SKM-1 (cell line): Measurements from ENCODE around the gene EIF4G3.

ENCODE experiments used
- DNase-seq: peaks from one replicate; lab custom pipeline; 2025; ENCODE audit not compliant: unreplicated experiment; lab: John Stamatoyannopoulos, UW

The EIF4G3 gene

DNA sequence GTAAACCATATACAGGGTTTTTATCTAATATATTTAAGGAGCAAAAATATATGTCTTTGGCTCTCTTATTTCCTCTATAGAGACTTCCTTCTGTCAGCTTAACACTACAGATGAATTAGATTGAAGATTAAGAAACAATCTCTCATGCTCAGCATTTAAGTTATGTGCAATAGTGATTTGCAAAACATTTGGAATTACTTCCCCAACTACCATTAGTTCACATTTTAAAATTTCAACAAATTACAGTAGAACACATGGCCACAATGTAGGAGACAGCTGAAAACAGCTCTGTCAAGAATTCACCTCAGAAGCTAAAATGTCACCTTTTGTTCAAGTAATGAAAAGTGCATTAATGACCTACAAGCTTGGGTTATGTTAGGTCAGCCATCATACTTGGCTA lies 177.9 kb downstream of the EIF4G3 start:
- no peak for DNase-seq

DNA sequence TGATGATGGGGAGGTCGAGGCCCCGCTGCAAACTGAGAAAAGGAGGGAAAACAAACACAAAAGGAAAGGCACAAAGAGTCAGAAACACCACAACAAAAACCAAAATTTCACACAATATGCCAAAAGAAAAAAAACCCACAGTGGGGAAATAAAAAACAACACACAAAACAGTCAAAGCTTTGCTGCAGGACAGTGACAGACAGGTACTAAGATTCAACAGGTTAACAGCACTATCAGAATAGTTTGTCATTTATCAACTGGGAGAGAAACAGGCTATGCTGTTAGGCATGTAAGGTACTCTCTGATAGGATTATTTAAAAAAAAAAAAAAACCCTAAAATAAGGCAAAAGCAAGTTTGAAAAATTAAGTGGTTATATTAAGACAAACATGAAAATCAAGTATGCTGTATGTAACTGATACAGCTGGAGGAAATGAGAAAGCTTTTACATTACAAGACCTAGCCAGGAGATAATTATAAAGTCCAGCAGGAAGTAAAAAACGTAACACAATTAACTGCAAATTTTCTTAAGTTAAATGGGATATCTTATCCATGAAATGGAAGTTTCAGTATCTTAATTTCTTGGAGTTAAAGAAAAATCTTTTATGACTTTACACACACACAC lies 179.0 kb downstream of the EIF4G3 start:
- no peak for DNase-seq

DNA sequence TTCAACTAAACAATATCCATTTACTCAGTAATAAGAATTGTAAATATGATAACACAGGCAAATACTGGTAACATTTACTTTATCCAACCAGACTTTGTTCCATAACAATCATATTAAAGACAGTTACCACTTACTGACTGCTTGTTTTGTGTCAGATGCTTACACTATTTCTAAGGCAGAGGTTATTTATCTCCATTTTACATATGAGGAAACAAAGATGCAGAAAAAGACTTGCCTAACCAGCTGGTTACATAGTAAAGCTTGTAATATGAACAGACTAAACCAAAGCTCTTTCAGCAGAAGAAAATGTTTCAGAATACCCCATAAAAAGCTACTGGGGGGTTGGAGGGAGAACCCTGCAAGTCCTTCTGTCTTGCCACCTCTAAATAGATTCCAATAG lies 180.1 kb downstream of the EIF4G3 start:
- DNase-seq = no peak

DNA sequence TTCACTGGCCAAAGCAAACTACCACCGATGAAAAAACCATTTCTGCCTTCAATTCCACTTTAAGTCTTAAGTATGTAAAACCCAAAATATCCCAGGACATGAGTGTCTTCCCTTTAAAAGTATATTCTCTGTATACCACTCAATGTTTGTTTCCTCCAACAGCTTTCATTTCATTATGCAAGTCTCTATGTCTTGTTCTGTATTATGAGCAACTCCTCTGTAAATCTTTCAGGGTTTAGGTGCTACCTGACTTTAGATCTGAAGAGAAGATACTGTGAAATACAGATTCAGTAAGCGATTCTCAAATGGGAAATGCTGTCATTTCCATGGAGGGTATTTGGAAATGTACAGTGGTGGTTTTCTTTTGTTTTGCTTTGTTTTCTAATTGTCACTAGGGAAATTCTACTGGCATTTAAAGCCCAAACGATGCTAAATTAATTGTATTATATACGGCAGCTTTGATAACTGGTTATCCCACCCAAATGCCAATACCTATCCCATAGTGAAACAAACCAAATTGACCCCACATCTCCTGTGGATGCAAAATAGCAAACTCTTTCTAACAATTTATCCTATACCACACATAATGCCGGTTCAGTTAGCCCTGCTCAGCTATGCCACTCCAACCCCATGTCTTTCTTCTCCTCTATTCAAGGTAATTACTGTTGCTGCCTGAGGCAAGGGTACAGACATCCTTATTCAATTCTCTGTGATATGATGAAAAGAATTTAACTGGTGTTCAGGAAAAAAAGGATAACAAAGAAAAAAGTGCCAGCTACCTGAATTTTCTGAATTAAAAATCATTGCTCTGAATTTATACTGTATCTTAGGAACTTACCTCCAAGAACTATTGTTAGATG lies 182.8 kb downstream of the EIF4G3 start:
- DNase-seq = no peak

DNA sequence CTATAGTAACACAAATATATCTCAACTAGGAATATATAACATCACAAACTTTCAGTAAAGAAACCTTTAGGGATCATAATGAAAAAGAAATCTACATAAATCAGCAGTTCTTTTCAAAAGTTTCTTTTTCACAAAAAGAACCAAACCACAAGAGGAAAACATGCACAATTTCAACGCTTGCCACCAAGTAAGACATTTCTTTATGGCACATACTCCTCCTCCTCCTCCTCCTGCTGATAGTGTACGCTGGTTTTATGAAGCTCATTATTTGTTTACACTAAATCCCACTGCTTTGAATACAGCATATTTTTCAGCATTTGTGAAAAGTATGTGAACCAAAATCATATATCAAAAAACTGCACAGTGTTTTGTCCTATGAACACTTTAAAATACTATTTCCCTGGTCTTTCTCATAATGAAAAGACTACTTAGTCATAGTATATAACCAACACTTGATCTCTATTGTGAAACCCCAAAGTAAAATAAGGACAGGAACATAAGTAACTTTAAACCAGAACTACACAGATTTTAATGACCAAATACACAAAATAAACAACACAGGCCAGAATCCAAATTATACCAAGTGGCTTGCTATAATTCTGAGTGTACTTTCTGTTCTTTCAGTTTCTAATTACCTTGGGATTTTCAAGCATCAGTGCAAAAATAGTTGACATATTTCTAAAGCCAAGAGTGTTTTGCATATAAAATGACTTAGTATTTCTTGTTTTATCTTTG lies 184.2 kb downstream of the EIF4G3 start:
- no peak for DNase-seq

DNA sequence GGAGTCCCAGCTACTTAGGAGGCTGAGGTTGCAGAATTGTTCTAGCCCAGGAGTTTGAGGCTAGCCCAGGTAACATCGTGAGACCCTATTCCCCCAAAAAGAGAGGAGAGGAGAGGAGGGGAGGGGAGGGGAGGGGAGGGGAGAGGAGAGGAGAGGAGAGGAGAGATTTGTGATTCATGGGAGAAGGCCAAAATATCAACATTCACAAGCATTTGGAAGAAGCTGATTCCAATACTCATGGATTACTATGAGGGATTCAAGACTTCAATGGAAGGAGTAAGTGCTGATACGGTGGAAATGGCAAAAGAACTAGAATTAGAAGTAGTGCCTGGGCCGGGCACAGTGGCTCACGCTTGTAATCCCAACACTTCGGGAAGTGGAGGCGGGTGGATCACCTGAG lies 187.8 kb downstream of the EIF4G3 start:
- no peak for DNase-seq

DNA sequence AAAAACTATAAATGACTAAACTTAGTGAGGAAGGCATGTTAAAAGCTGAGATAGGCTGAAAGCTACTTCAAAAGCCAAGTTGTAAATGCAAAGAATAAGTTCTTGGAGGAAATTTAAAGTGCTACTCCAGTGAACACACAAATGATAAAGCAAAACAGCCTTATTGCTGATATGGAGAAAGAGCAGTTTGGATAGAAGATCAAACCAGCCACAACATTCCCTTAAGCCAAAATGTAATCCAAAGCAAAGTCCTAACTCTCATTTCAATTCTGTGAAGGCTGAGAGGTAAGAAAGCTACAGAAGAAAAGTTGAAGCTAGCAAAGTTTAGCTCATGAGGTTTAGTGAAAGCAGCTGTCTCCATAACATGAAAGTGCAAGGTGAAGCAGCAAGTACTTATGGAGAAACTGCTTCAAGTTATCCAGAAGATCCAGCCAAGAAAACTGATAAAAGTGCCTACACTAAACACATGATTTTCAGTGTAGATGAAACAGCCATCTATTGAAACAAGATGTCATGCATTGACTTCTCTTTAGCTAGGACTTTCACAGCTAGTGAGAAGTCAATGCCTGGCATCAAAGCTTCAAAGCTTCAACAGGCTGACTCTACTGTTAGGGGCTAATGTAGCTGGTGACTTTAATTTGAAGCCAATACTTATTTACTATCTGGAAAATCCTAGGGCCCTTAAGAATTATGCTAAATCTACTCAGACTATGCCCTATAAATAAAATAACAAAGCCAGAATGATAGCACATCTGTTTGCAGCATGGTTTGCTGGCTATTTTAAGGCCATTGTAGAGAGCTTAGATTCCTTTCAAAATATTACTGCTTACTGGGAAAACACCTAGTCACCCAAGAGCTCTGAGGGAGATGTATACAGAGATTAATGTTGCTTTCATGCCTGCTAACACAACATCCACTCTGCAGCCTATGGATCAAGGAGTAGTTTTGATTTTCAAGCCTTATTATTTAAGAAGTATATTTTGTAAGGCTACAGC lies 188.6 kb downstream of the EIF4G3 start:
- no peak for DNase-seq

DNA sequence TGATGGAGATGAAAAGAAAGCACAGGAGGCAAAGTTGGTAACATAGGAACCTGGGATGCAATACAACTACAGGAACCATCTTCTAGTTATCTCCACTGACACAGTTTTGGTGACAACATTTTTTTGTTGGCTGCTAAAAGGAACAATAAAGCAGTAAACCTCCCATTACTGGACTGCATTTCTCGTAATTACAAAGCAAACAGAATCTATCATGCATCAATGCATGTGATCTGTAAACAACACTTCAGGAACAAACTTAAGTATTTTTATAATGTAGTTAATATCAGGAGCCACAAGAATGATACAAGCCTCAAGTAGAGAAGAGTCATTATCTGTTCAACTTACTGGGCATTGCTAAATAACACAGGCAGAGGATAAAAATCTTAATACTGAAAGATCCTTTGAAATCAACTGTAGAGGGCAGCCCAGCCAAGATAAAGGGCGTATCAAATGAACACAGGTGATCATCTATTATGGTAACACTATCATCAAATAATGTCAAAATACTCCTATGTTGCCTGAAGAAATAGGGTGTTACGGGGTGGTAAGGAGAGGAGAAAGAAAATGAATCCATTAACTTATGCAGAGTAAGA lies 193.3 kb downstream of the EIF4G3 start:
- DNase-seq = no peak

DNA sequence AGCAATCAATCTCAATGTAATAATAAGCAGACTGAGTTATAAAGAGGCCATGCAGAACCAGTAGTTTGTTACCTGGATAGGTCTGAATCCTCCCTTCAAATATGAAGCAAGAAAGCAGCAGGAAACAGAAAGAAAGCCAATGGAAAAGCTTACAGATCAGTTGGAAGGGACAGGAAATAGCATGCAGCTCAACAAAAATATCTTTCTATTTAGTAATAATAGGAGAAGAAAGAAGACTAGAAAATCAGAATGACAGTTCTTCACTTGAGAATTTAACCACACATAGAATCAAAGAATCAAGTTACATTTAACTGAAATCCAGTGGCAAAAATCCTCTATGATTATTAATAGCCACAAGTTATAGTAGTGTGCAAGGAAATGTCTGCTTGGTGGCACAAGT lies 194.4 kb downstream of the EIF4G3 start:
- no peak for DNase-seq

DNA sequence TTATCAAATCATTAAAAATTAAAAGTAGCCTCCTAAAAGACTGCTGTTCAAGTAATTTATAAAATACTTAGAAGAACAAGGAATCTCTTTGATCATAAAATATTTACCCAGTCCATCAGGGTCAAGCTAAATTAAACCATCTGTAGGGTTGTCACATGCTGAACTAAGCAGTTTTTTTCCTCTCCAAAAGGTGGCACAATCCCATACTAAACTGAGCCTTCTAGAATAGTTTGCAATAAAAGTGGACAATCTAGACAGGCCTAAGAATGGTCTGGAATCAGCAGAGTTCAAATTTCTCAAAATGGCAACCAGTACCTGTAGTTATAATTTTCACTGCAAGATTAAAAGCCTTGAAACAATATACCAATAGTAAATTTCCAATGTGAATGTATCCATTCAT lies 194.8 kb downstream of the EIF4G3 start:
- no peak for DNase-seq

DNA sequence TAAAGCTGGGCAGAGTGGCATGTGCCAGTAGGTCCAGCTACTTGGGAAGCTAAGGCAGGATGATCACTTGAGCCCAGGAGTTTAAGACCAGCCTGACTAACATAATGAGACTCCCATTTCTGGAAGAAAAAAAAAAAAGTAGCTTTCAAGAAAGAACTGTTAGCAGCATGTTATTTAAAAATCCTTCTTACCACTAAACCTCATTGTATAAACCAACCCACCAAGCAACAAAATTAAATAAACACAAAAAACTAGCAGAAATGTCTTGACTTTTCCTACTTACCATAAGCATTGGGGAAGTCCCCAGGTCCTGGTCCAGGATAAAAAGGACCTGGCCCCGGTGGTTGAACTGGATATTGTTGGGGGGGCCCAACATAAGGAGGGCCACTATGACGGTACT lies 196.6 kb downstream of the EIF4G3 start:
- DNase-seq = no peak

DNA sequence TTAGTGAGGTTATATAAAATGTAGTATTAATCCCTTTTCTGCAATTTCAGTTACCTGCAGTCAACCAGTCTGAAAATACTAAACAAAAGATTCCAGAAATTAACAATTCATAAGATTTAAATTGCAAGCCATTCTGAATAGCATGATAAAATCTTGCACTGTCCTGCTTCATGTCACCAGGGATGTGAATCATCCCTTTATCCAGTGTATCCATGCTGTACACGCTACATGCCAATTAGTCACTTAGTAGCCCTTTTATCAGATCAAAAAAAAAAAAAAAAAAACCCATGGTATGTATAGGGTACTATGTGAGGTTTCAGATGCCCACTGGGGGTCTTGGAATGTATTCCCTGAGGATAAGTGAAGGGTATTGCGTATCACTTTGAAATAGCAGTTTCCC lies 198.3 kb downstream of the EIF4G3 start:
- no peak for DNase-seq

DNA sequence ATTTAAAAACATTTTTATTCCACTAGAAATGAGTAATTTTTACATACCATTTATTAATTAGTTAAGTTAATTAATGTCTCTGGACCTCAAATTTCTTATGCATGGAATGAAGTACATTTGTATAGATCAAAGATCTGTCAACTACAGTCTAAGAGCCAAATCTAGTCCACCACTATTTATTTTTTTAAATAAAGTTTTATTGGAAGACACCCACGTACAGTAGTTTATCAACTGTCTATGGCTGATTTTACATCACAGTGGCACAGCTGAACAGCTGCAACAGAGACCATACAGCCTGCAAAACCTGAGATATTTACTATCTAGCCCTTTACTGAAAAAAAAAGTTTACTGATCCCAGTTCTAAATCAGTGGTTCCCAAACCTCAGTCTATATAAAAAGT lies 201.0 kb downstream of the EIF4G3 start:
- DNase-seq = no peak

DNA sequence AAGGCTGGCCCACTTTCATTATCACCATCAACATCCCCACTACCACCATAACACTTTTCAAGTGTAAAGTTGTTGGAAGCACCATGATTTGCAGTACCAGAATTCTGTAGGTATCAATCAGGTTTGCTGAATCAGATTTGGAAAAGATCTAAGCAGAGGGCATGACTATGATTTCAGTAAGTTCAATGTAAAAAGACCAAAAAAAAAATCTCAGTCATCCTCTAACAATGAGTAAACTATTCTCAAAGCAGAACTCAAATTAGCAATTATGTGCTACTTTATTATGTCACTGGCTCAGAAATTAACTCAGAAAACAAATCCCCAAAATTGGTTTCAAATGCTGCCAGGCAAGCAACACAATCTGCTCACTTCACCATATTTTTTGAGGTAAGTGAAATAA lies 201.7 kb downstream of the EIF4G3 start:
- DNase-seq = no peak

DNA sequence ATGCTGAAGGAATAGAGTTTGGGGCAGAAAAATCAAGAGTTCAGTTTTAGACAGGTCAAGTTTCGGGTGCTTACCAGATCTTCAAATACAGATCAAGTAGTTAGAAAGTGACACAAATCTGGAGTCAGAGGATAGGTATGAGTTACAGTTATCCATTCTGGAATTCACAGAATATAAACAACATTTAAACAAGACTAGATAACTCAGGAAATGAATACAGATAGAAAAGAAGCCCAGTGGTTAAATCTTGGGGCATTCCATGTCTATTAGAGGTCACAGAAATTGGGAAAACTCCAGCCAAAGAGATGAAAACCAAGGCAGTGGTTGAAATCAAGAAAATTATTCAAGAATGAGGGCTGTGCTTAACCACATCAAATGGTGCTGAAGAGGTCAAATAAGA lies 202.6 kb downstream of the EIF4G3 start:
- DNase-seq = no peak

DNA sequence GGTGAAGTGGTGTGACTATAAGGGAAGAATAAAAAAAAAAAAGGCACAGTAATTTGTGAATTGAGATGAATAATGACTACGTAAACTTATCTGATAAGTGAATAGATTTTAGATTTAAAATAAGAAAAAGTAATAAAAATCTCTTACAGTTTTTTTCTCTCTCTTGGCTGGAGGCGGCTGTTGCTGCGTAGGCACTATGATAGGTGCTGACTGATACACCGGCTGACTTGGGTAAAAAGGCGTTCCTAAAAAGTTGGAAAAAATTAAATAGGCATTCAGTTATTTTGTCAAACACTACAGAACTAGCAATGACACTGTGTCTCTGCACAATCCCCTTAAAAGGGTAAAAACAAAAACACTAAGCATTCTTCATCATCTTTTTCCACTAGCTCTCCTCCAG lies 203.8 kb downstream of the EIF4G3 start:
- no peak for DNase-seq

DNA sequence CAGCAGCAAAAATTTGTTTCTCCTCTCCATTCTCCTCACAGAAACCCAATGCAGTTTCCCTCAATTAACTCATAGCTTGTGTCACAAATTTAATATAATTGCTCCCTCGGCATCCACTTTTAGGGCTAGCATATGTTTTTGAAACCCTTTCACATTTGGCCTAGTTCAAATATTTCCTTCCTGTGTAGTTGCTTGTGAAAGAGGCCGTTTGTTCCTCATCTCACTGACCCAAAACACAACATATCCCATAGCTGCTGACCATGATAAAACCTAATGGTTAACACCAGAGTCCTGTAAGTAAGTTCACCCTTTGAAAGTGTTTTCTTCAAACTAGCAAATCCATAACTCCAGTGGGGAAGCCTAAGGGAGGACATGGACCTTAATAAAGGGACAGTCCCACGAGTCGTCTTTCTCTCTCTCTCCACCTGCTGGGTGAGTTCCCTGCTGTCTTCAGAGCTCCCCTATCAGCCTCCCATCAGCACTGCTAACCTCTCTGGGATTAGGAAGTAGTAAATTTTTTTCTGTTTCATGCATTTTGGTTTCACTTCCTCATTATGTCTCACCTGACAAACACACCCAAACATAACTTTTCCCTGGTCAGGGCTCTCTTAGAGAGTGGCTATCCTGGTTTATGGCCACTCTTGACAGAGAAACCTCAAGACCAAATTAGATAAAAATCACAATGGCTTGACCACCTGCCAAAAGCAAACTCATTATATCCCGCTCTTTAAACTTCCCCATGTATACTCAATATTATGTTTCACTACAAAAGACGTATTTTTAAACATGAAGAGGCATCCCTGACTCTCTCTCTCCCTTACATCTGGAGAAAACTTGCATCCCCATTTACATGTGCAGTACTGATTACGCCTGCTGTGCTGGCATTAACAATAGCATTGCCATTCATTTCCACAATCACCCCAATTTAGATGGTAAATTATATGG lies 211.9 kb downstream of the EIF4G3 start:
- DNase-seq = peak; percentile 47

DNA sequence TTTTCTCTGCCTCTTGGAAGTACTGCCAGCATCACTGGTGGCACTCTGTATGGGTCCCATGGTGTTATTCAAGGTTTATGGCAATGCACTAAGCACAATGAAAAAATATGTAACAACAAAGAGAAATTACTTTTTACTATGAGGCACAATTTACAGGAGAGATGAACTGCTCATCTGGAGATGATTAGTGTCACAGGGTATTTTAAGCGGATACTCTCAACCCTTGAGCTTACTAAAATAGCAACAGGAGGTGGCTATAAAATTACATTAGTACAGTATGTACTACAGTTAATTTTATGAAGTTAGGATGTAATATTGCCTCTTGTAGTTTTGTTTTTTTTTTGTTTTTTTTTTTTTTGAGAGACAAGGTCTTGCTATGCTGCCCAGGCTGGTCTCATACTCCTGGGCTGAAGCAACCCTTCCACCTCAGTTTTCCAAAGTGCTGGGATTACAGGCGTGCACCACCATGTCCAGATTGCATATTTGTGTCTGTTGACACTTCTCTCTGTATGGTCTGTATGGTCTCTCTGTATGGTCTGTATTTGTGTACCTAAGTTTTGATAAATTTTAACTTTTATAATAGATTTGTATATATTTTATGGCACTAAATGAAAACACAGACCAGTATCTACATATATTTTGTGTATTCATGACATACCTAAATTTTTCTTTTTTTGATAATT lies 214.0 kb downstream of the EIF4G3 start:
- no peak for DNase-seq

DNA sequence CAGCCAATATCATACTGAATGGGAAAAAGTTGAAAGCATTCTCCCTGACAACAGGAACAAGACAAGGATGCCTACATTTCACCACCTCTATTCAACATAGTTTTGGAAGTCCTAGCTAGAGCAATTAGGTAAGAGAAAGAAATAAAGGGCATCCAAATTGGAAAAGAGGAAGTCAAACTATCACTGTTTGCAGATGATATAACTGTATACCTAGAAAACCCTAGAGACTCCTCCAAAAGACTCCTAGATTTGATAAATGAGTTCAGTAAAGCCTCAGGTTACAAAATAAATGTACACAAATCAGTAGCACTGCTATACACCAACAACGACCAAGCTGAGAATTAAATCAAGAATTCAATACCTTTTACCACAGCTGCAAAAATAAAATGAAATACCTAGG lies 218.3 kb downstream of the EIF4G3 start:
- DNase-seq = no peak
